Nephron (organoid): ENCODE data around the gene SF3B1.
"Not testable (repeated sequence)": the region's sequence is repeated elsewhere in the genome, so short reads cannot be mapped to it uniquely, and the experiment has no call there.

Experiments used
- H3K27ac Mint-ChIP-seq, 3 experiments: 2 replicates each; pipeline ENCODE4 v1.8.0; 2020; ENCODE audit warnings: mixed read lengths in 3 of 3, mild to moderate bottlenecking in 2 of 3, moderate library complexity in 1 of 3
- H3K27me3 Mint-ChIP-seq: 2 replicates; pipeline ENCODE4 v1.8.0; 2021; ENCODE audit warnings: low read depth, mild to moderate bottlenecking, moderate library complexity, mixed read lengths
- H3K36me3 Mint-ChIP-seq: 2 replicates; pipeline ENCODE4 v1.8.0; 2020; ENCODE audit warnings: low read depth, mixed read lengths
- H3K4me1 Mint-ChIP-seq: 2 replicates; pipeline ENCODE4 v1.8.0; 2020; ENCODE audit warnings: mixed read lengths
- H3K4me3 Mint-ChIP-seq, 3 experiments: 2 replicates each; pipeline ENCODE4 v1.8.0; 2020; ENCODE audit warnings: mild to moderate bottlenecking in 3 of 3, mixed read lengths in 3 of 3, moderate library complexity in 2 of 3
- H3K9me3 Mint-ChIP-seq: 2 replicates; pipeline ENCODE4 v1.8.0; 2020; ENCODE audit warnings: mixed read lengths
- CTCF ChIP-seq, 3 experiments: fragments of 200-600 bp; sonication (generic); IDR thresholded peaks; one replicate each; pipeline ENCODE4 v1.5.0; 2021; ENCODE audit warnings: antibody characterized with exemption in 3 of 3; ENCODE audit not compliant: unreplicated experiment in 3 of 3

The SF3B1 gene

GRCh38 chr2:197434541-197435513 lies at the start of gene SF3B1:
SF3B1 (minus strand) TSS chr2:197435028; CDS start chr2:197434999, 29 bp downstream.
- H3K4me3 Mint-ChIP-seq = peak within 1 kb of the TSS; percentile 93 to 95 (median 94)
- peaks cover 37% of the 10 kb centered on the region for H3K4me1 Mint-ChIP-seq
- no peak for TF ChIP-seq CTCF (IDR thresholded peaks at IDR 0.05; ENCODE audit: unreplicated experiment in 3 of 3)
- H3K9me3 Mint-ChIP-seq = no peaks in the 10 kb centered on the region
- peak within 1 kb of the TSS; percentile 100 for H3K27ac Mint-ChIP-seq
- peaks cover 8% of the 10 kb centered on the region for H3K36me3 Mint-ChIP-seq
- H3K27me3 Mint-ChIP-seq = no peaks in the 10 kb centered on the region

GRCh38 chr2:197484248-197484647 lies 49.4 kb upstream of the SF3B1 start:
- H3K36me3 Mint-ChIP-seq = peaks cover 52% of the 10 kb centered on the region
- H3K4me3 Mint-ChIP-seq, H3K27me3 Mint-ChIP-seq, H3K4me1 Mint-ChIP-seq, H3K9me3 Mint-ChIP-seq, H3K27ac Mint-ChIP-seq: not testable (repeated sequence)

- Mint-ChIP-seq H3K9me3 (peaks cover 2% of the 10 kb centered on the region), H3K27ac (no peak overlapping the region), H3K4me3 (no peak overlapping the region), H3K27me3 (no peaks in the 10 kb centered on the region), H3K36me3 (peaks cover 39% of the 10 kb centered on the region), H3K4me1 (no peaks in the 10 kb centered on the region)
- no peak for TF ChIP-seq CTCF (IDR thresholded peaks at IDR 0.05; ENCODE audit: unreplicated experiment in 3 of 3)
Observed at GRCh38 chr2:197480165-197481036, 45.6 kb upstream of the SF3B1 start.

- no peaks in the 10 kb centered on the region for H3K27me3 Mint-ChIP-seq
Observed at GRCh38 chr2:197477797-197478196, 43.0 kb upstream of the SF3B1 start.

GRCh38 chr2:197472166-197472565 lies 37.3 kb upstream of the SF3B1 start:
- Mint-ChIP-seq H3K4me1 (no peaks in the 10 kb centered on the region), H3K36me3 (peaks cover 39% of the 10 kb centered on the region), H3K9me3 (no peaks in the 10 kb centered on the region), H3K4me3 (no peak overlapping the region), H3K27ac (no peak overlapping the region), H3K27me3 (no peaks in the 10 kb centered on the region)
- no peak for TF ChIP-seq CTCF (IDR thresholded peaks at IDR 0.05; ENCODE audit: unreplicated experiment in 3 of 3)

More at GRCh38 chr2:197477797-197478196, 43.0 kb upstream of the SF3B1 start:
- H3K36me3 Mint-ChIP-seq = peaks cover 33% of the 10 kb centered on the region
- H3K27ac Mint-ChIP-seq = no peak overlapping the region
- H3K4me3 Mint-ChIP-seq = no peak overlapping the region
- TF ChIP-seq CTCF (IDR thresholded peaks at IDR 0.05; ENCODE audit: unreplicated experiment in 3 of 3) = no peak
- H3K4me1 Mint-ChIP-seq = no peaks in the 10 kb centered on the region
- no peaks in the 10 kb centered on the region for H3K9me3 Mint-ChIP-seq

- no peak for TF ChIP-seq CTCF (IDR thresholded peaks at IDR 0.05; ENCODE audit: unreplicated experiment in 3 of 3)
- H3K27me3 Mint-ChIP-seq = no peaks in the 10 kb centered on the region
- H3K9me3 Mint-ChIP-seq = no peaks in the 10 kb centered on the region
- H3K27ac Mint-ChIP-seq = no peak overlapping the region
- no peaks in the 10 kb centered on the region for H3K4me1 Mint-ChIP-seq
- H3K36me3 Mint-ChIP-seq = peaks cover 35% of the 10 kb centered on the region
- no peak overlapping the region for H3K4me3 Mint-ChIP-seq
Observed at GRCh38 chr2:197464175-197464574, 29.3 kb upstream of the SF3B1 start.
